ENCODE measurements around the gene HDHD2.

DNA sequence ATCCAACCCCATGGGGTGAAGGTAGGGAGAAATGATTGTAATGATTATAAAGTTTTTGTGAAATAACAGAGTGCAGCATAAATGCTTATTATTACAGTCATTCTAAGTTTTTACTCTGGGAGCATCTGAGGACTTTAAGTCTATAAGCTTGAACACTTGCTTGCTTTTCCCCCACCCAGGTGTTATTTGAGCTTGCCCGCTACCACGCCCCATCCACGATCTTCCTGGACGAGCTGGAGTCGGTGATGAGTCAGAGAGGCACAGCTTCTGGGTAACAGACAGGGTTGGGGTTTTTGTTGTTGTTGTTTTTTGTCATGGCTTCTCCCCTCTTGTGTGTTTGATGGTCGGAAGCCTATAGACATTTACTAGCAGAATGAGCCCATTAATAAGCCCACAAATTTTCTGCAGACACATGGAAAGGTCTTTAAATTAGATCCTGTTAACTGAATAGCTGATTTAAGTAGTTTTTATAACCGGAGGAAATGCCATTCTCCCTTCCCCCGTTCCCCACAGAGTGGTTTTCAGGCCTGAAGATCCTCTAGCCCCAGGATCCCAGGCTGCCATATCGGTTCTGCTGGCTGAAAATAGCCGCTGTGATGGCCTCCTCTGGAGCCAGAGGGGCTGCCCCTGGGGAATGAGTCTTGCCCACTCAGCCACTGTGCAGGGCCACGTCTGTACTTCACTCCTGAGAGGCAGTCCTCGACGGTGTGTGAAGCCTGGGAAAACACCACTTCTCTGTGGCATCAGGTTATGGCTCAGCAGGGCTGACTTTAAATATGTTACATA is 75.0 kb downstream of the HDHD2 start:
- TF ChIP-seq, protein P1, sequence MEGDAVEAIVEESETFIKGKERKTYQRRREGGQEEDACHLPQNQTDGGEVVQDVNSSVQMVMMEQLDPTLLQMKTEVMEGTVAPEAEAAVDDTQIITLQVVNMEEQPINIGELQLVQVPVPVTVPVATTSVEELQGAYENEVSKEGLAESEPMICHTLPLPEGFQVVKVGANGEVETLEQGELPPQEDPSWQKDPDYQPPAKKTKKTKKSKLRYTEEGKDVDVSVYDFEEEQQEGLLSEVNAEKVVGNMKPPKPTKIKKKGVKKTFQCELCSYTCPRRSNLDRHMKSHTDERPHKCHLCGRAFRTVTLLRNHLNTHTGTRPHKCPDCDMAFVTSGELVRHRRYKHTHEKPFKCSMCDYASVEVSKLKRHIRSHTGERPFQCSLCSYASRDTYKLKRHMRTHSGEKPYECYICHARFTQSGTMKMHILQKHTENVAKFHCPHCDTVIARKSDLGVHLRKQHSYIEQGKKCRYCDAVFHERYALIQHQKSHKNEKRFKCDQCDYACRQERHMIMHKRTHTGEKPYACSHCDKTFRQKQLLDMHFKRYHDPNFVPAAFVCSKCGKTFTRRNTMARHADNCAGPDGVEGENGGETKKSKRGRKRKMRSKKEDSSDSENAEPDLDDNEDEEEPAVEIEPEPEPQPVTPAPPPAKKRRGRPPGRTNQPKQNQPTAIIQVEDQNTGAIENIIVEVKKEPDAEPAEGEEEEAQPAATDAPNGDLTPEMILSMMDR (IDR thresholded peaks at IDR 0.05 in 4 of 5, conservative IDR thresholded peaks at IDR 0.05 in 1 of 5) = no peak
- no peak for TF ChIP-seq POLR2A (IDR thresholded peaks at IDR 0.05)

Data from gastrocnemius medialis (tissue), 4 donors.